Measurements from ENCODE around the gene PARP3.

GRCh38 chr3:51975852-51976549 lies 33.8 kb downstream of the PARP3 start:
- TF ChIP-seq POLR2A (IDR thresholded peaks at IDR 0.05) (no peak), CTCF (IDR thresholded peaks at IDR 0.05) (no peak)

All from vagina (tissue), 2 donors.